ENCODE measurements around the gene MAP4K2.

- TF ChIP-seq POLR2A (IDR thresholded peaks at IDR 0.05): no peak
- TF ChIP-seq, protein P1, sequence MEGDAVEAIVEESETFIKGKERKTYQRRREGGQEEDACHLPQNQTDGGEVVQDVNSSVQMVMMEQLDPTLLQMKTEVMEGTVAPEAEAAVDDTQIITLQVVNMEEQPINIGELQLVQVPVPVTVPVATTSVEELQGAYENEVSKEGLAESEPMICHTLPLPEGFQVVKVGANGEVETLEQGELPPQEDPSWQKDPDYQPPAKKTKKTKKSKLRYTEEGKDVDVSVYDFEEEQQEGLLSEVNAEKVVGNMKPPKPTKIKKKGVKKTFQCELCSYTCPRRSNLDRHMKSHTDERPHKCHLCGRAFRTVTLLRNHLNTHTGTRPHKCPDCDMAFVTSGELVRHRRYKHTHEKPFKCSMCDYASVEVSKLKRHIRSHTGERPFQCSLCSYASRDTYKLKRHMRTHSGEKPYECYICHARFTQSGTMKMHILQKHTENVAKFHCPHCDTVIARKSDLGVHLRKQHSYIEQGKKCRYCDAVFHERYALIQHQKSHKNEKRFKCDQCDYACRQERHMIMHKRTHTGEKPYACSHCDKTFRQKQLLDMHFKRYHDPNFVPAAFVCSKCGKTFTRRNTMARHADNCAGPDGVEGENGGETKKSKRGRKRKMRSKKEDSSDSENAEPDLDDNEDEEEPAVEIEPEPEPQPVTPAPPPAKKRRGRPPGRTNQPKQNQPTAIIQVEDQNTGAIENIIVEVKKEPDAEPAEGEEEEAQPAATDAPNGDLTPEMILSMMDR (IDR thresholded peaks at IDR 0.05): no peak
These were observed 40.1 kb downstream of the MAP4K2 start for GRCh38 chr11:64762674-64763525.
